ENCODE measurements around the gene RAB3GAP1.
"Not testable (repeated sequence)": the region's sequence is repeated elsewhere in the genome, so short reads cannot be mapped to it uniquely, and the experiment has no call there.

RAB3GAP1 gene

DNA sequence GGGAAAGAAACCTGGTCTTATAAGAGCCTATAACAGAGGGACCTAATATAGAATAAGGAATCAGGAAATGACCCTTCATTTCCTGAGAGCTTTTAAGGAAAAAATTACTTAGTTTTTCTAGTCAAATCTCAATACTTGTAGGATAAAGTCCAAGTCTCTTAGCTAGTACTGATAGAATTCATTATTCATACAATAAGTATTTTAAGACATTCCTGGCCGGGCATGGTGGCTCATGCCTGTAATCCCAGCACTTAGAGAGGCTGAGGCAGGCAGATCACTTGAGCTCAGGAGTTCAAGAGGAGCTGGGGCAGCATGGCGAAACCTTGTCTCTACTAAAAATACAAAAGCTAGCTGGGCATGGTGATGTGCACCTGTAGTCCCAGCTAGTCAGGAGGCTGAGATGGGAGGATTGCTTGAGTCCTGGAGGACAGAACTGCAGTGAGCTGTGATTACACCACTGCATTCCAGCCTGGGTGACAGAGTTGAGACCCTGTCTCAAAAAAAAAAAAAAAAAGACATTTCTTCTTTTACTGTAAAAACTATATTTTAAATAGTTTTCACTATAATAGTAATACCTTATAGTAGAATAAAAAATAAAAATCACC is 3.2 kb downstream of the RAB3GAP1 start:
- no peak for DNase-seq (ENCODE audit: low read depth in 3 of 3)

DNA sequence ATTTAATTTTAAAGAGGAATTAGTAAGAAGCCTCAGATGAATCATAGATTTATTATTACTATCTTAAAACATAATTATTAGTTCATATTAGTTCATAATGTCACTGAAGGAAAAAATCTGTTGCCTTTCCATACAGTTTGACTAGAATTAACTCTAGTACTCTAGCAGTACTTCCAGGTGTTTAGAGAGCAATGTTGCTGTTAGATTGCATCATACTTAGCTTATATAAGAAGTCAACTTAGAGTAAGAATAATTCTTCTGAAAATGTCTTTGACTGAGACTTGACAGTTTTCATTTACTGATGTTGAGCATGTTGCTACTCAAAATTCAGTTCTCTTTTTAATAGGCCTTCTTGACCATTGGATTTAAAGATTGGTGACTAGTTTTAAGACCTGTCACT is 4.7 kb downstream of the RAB3GAP1 start:
- no peak for DNase-seq (ENCODE audit: low read depth in 3 of 3)

- no peak for DNase-seq (ENCODE audit: low read depth in 3 of 3)
Observed at GRCh38 chr2:135059577-135059976, 7.5 kb downstream of the RAB3GAP1 start.

DNA sequence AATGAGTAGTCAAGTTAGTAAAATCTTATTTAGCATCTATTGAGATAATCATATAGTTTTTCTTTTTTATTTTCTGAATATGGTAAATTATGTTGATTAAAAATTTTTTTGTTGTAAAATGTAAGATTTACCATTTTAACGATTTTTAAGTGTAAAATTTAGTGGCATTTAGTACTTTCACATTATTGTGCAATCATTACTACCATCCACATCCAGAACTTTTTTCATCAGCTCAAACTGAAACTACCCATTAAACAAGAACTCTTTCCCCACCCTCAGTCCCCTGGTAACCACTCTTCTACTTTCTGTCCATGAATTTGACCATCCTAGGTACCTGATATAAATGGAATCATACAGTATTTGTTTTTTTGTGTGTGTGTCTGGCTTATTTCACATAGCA is 11.1 kb downstream of the RAB3GAP1 start:
- no peak for DNase-seq (ENCODE audit: low read depth in 3 of 3)

GRCh38 chr2:135064149-135064548 is 12.1 kb downstream of the RAB3GAP1 start:
- no peak for DNase-seq (ENCODE audit: low read depth in 3 of 3)

GRCh38 chr2:135066710-135067109 is 14.6 kb downstream of the RAB3GAP1 start:
- no peak for DNase-seq (ENCODE audit: low read depth in 3 of 3)

DNA sequence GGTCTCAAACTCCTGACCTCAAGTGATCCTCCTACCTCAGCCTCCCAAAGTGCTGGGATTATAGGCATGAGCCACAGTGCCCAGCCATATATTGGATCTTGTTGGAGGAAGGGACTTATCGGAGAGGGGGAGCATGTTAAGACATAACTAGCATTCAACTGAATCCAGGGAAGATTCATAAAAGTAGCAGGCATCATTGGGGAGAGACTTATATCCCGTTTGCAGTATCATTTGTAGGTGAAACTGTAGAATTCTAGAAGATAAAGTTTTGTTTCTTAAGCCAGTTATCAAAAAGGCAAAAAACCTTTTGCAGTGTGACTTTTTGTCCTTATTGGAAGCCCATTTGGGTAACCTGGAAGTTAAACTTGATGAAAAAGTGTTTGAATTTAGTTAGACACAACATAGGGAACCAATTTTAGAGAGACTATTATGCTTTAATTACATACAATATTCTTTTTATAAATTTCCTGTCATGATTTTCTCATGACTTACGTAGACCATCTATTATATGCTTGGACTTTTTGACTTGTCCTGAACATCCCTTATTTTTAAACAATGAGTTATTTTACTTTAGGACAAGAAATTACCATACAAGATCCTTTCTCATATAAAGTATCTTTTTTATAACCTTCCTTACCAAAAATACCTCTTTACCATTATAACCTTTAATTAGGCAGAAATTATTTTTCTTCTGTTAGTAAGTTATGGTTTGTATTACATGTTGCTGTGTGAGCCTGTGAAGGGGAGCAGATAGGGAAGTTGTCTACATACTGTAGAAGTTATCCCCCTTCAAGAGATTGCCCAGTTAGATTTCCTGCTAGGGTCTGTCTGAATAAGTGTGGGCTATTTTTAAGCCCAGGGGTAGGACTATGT is 20.3 kb downstream of the RAB3GAP1 start:
- no peak for DNase-seq (ENCODE audit: low read depth in 3 of 3)

DNA sequence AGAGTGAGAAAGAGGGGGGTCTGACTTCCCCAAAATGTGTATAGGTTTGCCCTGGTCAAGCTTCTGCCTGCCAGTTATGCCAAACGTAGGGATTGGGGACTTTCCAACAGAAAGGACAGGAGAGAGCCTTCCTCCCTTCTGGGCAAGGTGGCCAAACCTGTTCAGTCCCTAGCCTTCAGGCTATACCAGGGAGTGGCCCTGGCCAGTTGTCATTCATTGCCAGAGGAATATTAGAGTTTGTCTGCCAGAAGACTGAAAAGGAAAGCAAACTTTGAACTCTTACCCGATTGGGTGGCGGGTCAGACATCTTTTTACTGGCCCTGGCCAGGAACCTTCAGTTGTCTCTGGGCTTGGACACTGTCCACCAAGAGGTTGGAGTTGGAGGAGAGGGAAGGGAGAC is 22.1 kb downstream of the RAB3GAP1 start:
- no peak for DNase-seq (ENCODE audit: low read depth in 3 of 3)

GRCh38 chr2:135076556-135076955 is 24.5 kb downstream of the RAB3GAP1 start:
- DNase-seq (ENCODE audit: low read depth in 3 of 3) = no peak

GRCh38 chr2:135078417-135078816 is 26.3 kb downstream of the RAB3GAP1 start:
- no peak for DNase-seq (ENCODE audit: low read depth in 3 of 3)

GRCh38 chr2:135086222-135086621 is 34.1 kb downstream of the RAB3GAP1 start:
- DNase-seq (ENCODE audit: low read depth in 3 of 3) = no peak

- not testable (repeated sequence) for DNase-seq (ENCODE audit: low read depth in 3 of 3)
Observed at GRCh38 chr2:135089597-135089996, 37.5 kb downstream of the RAB3GAP1 start.

GRCh38 chr2:135091681-135092080 is 39.6 kb downstream of the RAB3GAP1 start:
- no peak for DNase-seq (ENCODE audit: low read depth in 3 of 3)

DNA sequence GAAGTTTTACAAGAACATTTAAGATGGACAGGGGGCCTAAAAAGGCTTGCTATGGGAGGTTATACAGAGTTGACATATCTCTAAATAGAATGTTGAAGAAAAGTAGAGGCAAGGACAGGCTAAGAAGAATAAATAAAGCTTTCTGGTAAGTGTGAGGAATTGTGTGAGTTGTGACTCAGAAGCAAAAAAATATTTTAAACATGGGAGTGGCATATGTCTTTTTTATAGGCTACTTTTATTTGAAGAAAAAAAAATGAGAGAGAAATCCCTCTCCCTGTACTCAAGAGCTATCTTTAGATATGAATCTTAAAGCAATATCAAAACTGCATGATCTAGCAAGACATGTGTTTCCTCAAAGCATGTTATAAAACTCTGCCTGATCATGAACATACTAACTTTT is 41.1 kb downstream of the RAB3GAP1 start:
- no peak for DNase-seq (ENCODE audit: low read depth in 3 of 3)

DNA sequence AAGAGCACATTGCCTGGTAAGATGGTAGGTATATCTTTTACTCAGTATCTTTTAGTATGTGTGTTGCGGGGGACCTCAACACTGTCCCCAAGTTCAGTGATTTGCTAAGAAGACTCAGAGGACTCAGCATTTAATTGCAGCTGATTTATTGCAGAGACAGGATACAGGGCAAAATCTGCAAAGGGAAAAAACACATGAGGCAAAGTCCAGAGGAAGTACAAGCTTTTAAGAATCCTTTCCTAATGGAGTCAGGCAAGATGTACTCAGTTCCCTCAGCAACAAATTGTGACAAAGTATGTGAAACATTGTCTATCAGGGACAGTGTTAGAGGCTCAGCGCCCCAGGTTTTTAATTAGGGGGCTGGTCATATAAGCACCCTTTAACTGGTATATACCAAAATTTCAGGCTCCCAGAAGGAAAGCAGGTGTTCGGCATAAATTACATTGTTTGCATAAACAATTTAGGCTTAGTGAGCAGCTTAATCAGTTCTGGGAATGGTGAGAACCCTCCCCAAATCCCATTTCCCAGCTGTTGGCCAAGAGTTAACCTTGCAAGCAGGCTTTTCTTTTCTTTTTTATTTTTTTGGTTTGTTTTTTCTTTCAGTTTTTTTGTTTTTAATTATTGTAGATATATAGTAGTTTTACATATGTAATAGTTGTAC is 41.7 kb downstream of the RAB3GAP1 start:
- DNase-seq (ENCODE audit: low read depth in 3 of 3) = no peak

DNA sequence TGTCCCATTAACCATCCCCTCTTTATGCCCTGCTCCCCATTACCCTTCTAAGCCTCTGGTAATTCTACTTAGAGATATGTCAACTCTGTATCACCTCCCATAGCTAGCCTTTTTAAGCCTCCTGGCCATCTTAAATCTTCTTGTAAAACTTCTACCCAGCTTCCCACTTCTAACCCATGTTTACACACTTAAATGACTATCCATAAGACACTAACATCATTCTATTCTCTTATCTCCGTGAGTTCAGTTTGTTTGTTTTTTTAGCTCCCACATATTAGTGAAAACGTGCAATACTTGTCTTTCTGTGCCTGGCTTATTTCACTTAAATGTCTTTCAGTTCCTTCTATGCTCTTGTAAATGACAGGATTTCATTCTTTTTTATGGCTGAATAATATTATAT is 42.4 kb downstream of the RAB3GAP1 start:
- no peak for DNase-seq (ENCODE audit: low read depth in 3 of 3)

- DNase-seq (ENCODE audit: low read depth in 3 of 3) = no peak
Observed at GRCh38 chr2:135095591-135095990, 43.5 kb downstream of the RAB3GAP1 start.

GRCh38 chr2:135096665-135097446 is 44.8 kb downstream of the RAB3GAP1 start:
- no peak for DNase-seq (ENCODE audit: low read depth in 3 of 3)

DNA sequence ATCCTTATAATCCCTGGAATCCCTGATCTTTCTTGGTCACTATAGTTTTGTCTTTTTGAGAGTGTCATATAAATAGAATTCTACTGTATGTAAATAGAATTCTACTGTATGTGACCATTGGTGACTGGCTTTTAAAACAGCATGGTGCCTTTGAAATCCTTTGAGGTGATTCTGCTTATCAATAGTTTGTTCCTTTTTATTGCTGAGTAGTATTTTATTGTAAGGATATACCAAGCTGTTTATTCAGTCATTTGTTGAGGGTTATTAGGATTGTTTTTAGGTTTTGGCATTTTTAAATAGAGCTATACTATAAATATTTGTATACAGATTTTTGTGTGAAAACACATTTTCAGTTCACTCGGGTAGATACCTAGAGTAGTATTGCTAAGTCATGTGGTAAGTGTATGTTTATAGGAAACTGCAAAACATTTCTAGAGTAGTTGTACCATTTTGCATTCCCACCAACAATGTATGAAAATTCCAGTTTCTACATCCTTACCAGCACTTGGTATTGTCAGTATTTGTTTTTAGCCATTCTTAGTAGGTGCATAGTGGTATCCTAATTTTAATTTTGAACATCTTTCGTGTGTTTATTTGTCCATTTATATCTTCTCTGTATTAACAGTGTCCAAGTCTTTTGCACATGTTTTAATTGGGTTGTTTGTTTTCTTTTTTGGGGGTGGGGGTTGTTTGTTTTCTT is 45.6 kb downstream of the RAB3GAP1 start:
- DNase-seq (ENCODE audit: low read depth in 3 of 3) = no peak

DNA sequence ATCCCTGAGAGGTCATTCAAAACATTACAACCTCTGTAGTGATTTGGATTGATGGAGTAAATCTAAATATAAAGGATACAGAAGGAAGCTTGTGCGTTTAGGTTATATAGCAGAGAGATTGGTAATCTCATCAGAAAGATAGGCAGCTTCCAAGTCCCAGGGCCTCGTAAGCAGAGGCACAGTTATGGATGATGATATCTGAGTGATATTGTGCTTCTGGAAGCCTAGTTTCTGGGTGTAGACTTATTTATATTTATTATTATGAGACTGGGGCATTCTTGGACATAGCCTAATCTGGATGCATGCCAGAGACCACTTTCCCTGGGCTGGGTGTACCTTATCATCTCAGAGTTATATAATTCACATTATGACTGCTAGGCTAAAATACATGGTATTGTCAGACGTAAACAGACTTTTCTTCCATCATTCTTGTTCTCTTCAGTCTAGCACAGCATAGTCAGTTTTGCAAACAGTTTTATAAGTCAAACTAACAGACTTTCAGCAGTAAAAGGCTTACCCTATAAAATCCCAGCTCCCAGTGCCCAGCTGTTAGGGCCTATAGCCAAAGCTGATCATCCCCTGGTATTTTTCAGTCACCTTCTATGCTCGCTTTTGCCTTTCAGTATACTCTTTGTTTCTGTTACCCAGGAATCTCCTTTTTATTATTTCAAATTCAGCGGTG is 47.9 kb downstream of the RAB3GAP1 start:
- no peak for DNase-seq (ENCODE audit: low read depth in 3 of 3)

GRCh38 chr2:135103843-135104242 is 51.8 kb downstream of the RAB3GAP1 start:
- no peak for DNase-seq (ENCODE audit: low read depth in 3 of 3)
